OCI-LY7 (cell line): ENCODE data around the gene LILRA2. TPM values are rescaled to one million over a fixed set of nuclear protein-coding genes. Genes with fewer than 3 reads are reported as not detected.
"Not testable (repeated sequence)": the region's sequence is repeated elsewhere in the genome, so short reads cannot be mapped to it uniquely, and the experiment has no call there.

Source experiments
- BruUV-seq: library from RNA; stranded (reverse); fragments of 400-500 nt; replicated peaks from 2 replicates; lab custom pipeline; 2021; lab: Mats Ljungman, UMichigan
- CTCF ChIA-PET: fragments of 300-600 bp; sonication (Branson Sonifier 250); formaldehyde crosslinking; loops from one replicate; lab custom pipeline; 2022; ENCODE audit warnings: antibody characterized with exemption; ENCODE audit not compliant: unreplicated experiment; lab: Charles Lee
- POLR2A ChIA-PET: fragments of 300-600 bp; sonication (Branson Sonifier 250); formaldehyde crosslinking; loops from one replicate; lab custom pipeline; 2022; ENCODE audit warnings: antibody characterized with exemption; lab: Charles Lee
- DNase-seq: peaks from one replicate; pipeline ENCODE4 v3.0.0-alpha.2; 2015; ENCODE audit warnings: low spot score
- H2AFZ ChIP-seq: fragments of 200-600 bp; sonication (generic), shearing (Covaris generic); 2 replicates; pipeline ENCODE4 v1.6.1; 2014; ENCODE audit warnings: mild to moderate bottlenecking, antibody characterized with exemption, low read length, moderate library complexity
- H3K27ac ChIP-seq: fragments of 200-600 bp; sonication (generic); 2 replicates; pipeline ENCODE4 v1.5.1; 2014; ENCODE audit warnings: mixed run types, low read depth, mild to moderate bottlenecking, moderate library complexity, low read length, inconsistent platforms; ENCODE audit not compliant: poor library complexity, severe bottlenecking
- H3K36me3 ChIP-seq: fragments of 200-600 bp; sonication (generic); 2 replicates; pipeline ENCODE4 v1.6.1; 2014; ENCODE audit warnings: mild to moderate bottlenecking, antibody characterized with exemption, low read length, moderate library complexity, mixed read lengths; ENCODE audit not compliant: insufficient read depth
- H3K4me1 ChIP-seq: fragments of 200-600 bp; sonication (generic); 2 replicates; pipeline ENCODE4 v1.5.1; 2014; ENCODE audit warnings: mild to moderate bottlenecking, low read length; ENCODE audit not compliant: insufficient read depth, poor library complexity, severe bottlenecking
- H3K4me2 ChIP-seq: fragments of 200-600 bp; sonication (generic); 2 replicates; pipeline ENCODE4 v1.6.1; 2014; ENCODE audit warnings: mild to moderate bottlenecking, low read length
- H3K4me3 ChIP-seq: fragments of 200-600 bp; sonication (generic); 2 replicates; pipeline ENCODE4 v1.5.1; 2014; ENCODE audit warnings: mild to moderate bottlenecking, low read depth, low read length; ENCODE audit not compliant: poor library complexity, severe bottlenecking
- H3K79me2 ChIP-seq: fragments of 200-600 bp; sonication (generic); 2 replicates; pipeline ENCODE4 v1.6.1; 2016; ENCODE audit warnings: low read depth, mild to moderate bottlenecking, low read length, moderate library complexity, mixed read lengths; ENCODE audit not compliant: insufficient read depth
- H3K9me2 ChIP-seq: fragments of 200-600 bp; sonication (generic); 2 replicates; pipeline ENCODE4 v1.6.1; 2016; ENCODE audit warnings: mild to moderate bottlenecking, low read length, mixed read lengths; ENCODE audit not compliant: insufficient read depth
- H3K9me3 ChIP-seq: fragments of 200-600 bp; sonication (generic); 2 replicates; pipeline ENCODE4 v1.6.1; 2014; ENCODE audit warnings: mild to moderate bottlenecking, mixed run types, low read length, mixed read lengths
- H4K20me1 ChIP-seq: fragments of 200-600 bp; sonication (generic); 2 replicates; pipeline ENCODE4 v1.6.1; 2014; ENCODE audit warnings: mild to moderate bottlenecking, antibody characterized with exemption, low read length, moderate library complexity, mixed read lengths; ENCODE audit not compliant: insufficient read depth
- CTCF ChIP-seq: fragments of 200-600 bp; sonication (generic); conservative IDR thresholded peaks from 2 replicates; pipeline ENCODE4 v1.5.1; 2014; ENCODE audit warnings: mild to moderate bottlenecking, antibody characterized with exemption, low read length, moderate library complexity, mixed read lengths
- EZH2phosphoT487 ChIP-seq: fragments of 200-600 bp; sonication (generic); IDR thresholded peaks from 2 replicates; pipeline ENCODE4 v1.6.1; 2018; ENCODE audit warnings: low read depth, borderline replicate concordance, mild to moderate bottlenecking, mixed run types, antibody characterized with exemption, low read length, moderate library complexity, mixed read lengths
- intact Hi-C: fragments of 100-400 bp; cut with micrococcal nuclease; formaldehyde crosslinking; loops from one replicate; pipeline ENCODE4 v1.10.0; 2022; ENCODE audit not compliant: unreplicated experiment
- small RNA-seq: library from RNA; depleted of rRNA; stranded (forward); fragments of <200 nt; gene quantifications from one replicate; pipeline ENCODE3, GENCODE V24; 2014
- total RNA-seq, 2 experiments: library from RNA; depleted of rRNA in 1 of 2; stranded (reverse); fragments of >200 nt in 1 of 2; shearing (Covaris generic) in 1 of 2; gene quantifications; 2 replicates each; pipeline ENCODE4 v1.2.3, GENCODE V29; 2014 to 2022

The LILRA2 gene
- total RNA-seq, 2 experiments from 2014 or later: 0.38 to 5.5 TPM

DNA sequence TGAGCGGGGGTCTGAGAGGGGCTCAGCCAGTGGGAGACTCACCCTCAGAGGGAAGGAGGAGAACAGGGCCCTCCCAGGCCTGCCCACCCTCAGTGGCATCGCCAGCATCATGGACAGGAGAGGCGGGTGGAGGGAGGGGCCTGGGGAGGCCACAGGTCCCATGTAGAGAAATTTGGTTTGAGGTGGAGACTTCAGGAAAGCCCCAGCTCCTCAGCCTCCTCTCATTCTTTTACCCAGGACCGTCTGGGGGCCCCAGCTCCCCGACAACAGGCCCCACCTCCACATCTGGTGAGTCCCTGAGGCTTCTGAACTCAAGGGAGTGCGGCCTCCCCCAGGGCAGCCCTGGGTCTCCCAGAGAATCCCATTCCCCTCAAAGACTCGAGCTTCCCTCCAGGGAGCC lies 59.8 kb downstream of the LILRA2 start:
- Histone ChIP-seq H3K36me3 (no peaks in the 10 kb centered on the region), H3K4me3 (no peak overlapping the region), H3K79me2 (no peaks in the 10 kb centered on the region), H3K4me2 (no peak overlapping the region), H3K9me2 (no peaks in the 10 kb centered on the region), H3K9me3 (no peaks in the 10 kb centered on the region), H4K20me1 (no peaks in the 10 kb centered on the region), H3K27ac (no peak overlapping the region), H3K4me1 (no peaks in the 10 kb centered on the region), H2AFZ (no peak overlapping the region)
- intact Hi-C loops: loop anchor here (10.0 kb wide), 1 partner anchor 339 kb away; no protein-coding TSS in a partner anchor
- CTCF ChIA-PET: no interaction called here
- POLR2A ChIA-PET: interaction anchor here (0.5 kb wide), 1 partner anchor 268 kb away, joined by 4 read pairs; no protein-coding TSS in a partner anchor
- TF ChIP-seq CTCF (no peak), EZH2phosphoT487 (no peak)
- no TSS peak for BruUV-seq
- no peak for DNase-seq

- POLR2A ChIA-PET, H3K9me2 ChIP-seq, H3K4me1 ChIP-seq, H3K4me2 ChIP-seq, H4K20me1 ChIP-seq, H3K79me2 ChIP-seq, H3K27ac ChIP-seq, BruUV-seq, H2AFZ ChIP-seq, DNase-seq, H3K36me3 ChIP-seq, H3K9me3 ChIP-seq, CTCF ChIA-PET, H3K4me3 ChIP-seq: not testable (repeated sequence)
- intact Hi-C loops: loop anchor here (10.0 kb wide), 1 partner anchor 341 kb away; no protein-coding TSS in a partner anchor
Measured at GRCh38 chr19:54636081-54636480, 62.5 kb downstream of the LILRA2 start.

DNA sequence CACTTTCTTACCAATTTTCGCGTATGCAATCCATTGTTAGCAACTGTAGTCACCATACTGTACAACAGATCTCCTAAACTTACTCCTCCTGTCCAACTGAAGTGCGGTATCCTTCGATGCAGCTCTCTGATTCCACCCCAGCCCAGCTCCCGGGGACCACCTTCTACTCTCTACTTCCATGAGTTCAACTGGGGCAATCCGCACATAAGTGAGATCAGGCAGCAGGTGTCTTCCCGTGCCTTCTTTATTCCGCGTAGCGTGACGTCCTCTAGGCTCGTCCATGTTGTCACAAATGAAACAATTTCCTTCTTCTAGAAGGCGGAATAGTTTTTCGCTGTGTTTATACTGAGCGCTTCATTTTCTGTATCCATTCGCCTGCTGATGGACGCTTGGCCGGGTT lies 65.1 kb downstream of the LILRA2 start:
- Histone ChIP-seq H3K4me2 (no peak overlapping the region), H3K4me1 (no peaks in the 10 kb centered on the region), H4K20me1 (no peaks in the 10 kb centered on the region), H3K9me2 (no peaks in the 10 kb centered on the region), H3K4me3 (no peak overlapping the region), H3K36me3 (no peaks in the 10 kb centered on the region), H3K79me2 (no peaks in the 10 kb centered on the region), H3K27ac (no peak overlapping the region), H3K9me3 (no peaks in the 10 kb centered on the region), H2AFZ (no peak overlapping the region)
- POLR2A ChIA-PET: no interaction called here
- DNase-seq: no peak
- TF ChIP-seq EZH2phosphoT487 (no peak), CTCF (no peak)
- CTCF ChIA-PET: no interaction called here
- BruUV-seq: no TSS peak
- intact Hi-C loops: loop anchor here (10.0 kb wide), 1 partner anchor 344 kb away; no protein-coding TSS in a partner anchor

Small RNA genes lying within 50 kb of the gene (small RNA-seq; reads per million reads assigned to genes)
- not detected for gene AC245036.2

Other genes starting within 250 kb of the LILRA2 start
- gene LILRA4, start 234.6 kb upstream of the LILRA2 start, total RNA-seq (2014; rRNA removed; shearing (Covaris generic)): not detected in 2 replicates
- not detected in 2 replicates for gene LILRA4, start 234.6 kb upstream of the LILRA2 start, total RNA-seq (2022)
- gene LAIR1, start 208.9 kb upstream of the LILRA2 start, total RNA-seq (2014; rRNA removed; shearing (Covaris generic)): not detected in 2 replicates
- 3.9 and 4.3 TPM in 2 replicates for gene LAIR1, start 208.9 kb upstream of the LILRA2 start, total RNA-seq (2022)
- not detected in 2 replicates for gene TTYH1, start 158.3 kb upstream of the LILRA2 start, total RNA-seq (2014; rRNA removed; shearing (Covaris generic))
- gene TTYH1, start 158.3 kb upstream of the LILRA2 start, total RNA-seq (2022): 0.53 TPM in 1 of 2 replicates, not detected in the other
- 55.7 and 63.2 TPM in 2 replicates for gene LENG8, start 124.6 kb upstream of the LILRA2 start, total RNA-seq (2014; rRNA removed; shearing (Covaris generic))
- 137 and 170 TPM in 2 replicates for gene LENG8, start 124.6 kb upstream of the LILRA2 start, total RNA-seq (2022)
- gene LENG9, start 110.0 kb upstream of the LILRA2 start, total RNA-seq (2014; rRNA removed; shearing (Covaris generic)): 4.1 and 6.0 TPM in 2 replicates
- gene LENG9, start 110.0 kb upstream of the LILRA2 start, total RNA-seq (2022): 1.8 and 3.6 TPM in 2 replicates
- not detected in 2 replicates for gene CDC42EP5, start 100.5 kb upstream of the LILRA2 start, total RNA-seq (2014; rRNA removed; shearing (Covaris generic))
- not detected in 2 replicates for gene CDC42EP5, start 100.5 kb upstream of the LILRA2 start, total RNA-seq (2022)
- gene LAIR2, start 71.0 kb upstream of the LILRA2 start, total RNA-seq (2014; rRNA removed; shearing (Covaris generic)): not detected in 2 replicates
- not detected in 2 replicates for gene LAIR2, start 71.0 kb upstream of the LILRA2 start, total RNA-seq (2022)
- not detected in 2 replicates for gene LILRA1, start 19.8 kb downstream of the LILRA2 start, total RNA-seq (2014; rRNA removed; shearing (Covaris generic))
- gene LILRA1, start 19.8 kb downstream of the LILRA2 start, total RNA-seq (2022): not detected in 2 replicates
- not detected in 2 replicates for gene LILRB1, start 56.7 kb downstream of the LILRA2 start, total RNA-seq (2014; rRNA removed; shearing (Covaris generic))
- 4.5 and 5.8 TPM in 2 replicates for gene LILRB1, start 56.7 kb downstream of the LILRA2 start, total RNA-seq (2022)
- 0.82 and 1.4 TPM in 2 replicates for gene LILRB4, start 89.2 kb downstream of the LILRA2 start, total RNA-seq (2014; rRNA removed; shearing (Covaris generic))
- gene LILRB4, start 89.2 kb downstream of the LILRA2 start, total RNA-seq (2022): 3.0 and 6.2 TPM in 2 replicates
- not detected in 2 replicates for gene KIR3DL3, start 150.7 kb downstream of the LILRA2 start, total RNA-seq (2014; rRNA removed; shearing (Covaris generic))
- gene KIR3DL3, start 150.7 kb downstream of the LILRA2 start, total RNA-seq (2022): not detected in 2 replicates
- not detected in 2 replicates for gene KIR2DL3, start 164.7 kb downstream of the LILRA2 start, total RNA-seq (2014; rRNA removed; shearing (Covaris generic))
- not detected in 2 replicates for gene KIR2DL3, start 164.7 kb downstream of the LILRA2 start, total RNA-seq (2022)
- not detected in 2 replicates for gene KIR2DL1, start 196.0 kb downstream of the LILRA2 start, total RNA-seq (2014; rRNA removed; shearing (Covaris generic))
- gene KIR2DL1, start 196.0 kb downstream of the LILRA2 start, total RNA-seq (2022): not detected in 2 replicates
- gene KIR2DL4, start 229.8 kb downstream of the LILRA2 start, total RNA-seq (2014; rRNA removed; shearing (Covaris generic)): not detected in 2 replicates
- gene KIR2DL4, start 229.8 kb downstream of the LILRA2 start, total RNA-seq (2022): not detected in 2 replicates
- not detected in 2 replicates for gene KIR3DL1, start 242.7 kb downstream of the LILRA2 start, total RNA-seq (2014; rRNA removed; shearing (Covaris generic))
- not detected in 2 replicates for gene KIR3DL1, start 242.7 kb downstream of the LILRA2 start, total RNA-seq (2022)